ENCODE measurements around the gene THADA.

THADA gene

GRCh38 chr2:43183743-43184142 lies 412.1 kb downstream of the THADA start:
- intact Hi-C loops (cut with DNase I): no loop called here
- DNase-seq: no peak

DNA sequence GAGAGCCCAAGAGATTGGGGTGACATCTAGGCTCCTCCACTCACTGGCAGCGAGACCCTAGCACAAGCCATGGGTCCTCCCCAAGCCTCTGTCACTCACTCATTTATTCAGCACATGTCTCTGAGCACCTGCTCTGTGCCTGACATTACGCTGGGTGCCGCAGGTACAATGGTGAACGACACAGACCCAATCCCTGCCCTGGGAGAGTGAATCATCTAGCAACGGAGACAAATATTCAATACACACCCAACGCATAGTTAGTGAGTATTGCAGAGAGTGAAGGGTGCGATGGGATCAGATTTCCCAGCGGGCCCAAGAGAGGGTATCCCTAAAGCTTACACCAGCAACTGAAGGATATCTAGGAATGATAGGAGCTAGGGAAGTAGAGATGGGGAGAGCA lies 414.9 kb downstream of the THADA start:
- no peak for DNase-seq

More for the DNA sequence above, 414.9 kb downstream of the THADA start:
- intact Hi-C loops (cut with DNase I): no loop called here

Data from head of caudate nucleus (tissue), 42 donors.